Measurements from ENCODE around the gene FICD. TPM values are rescaled to one million over a fixed set of nuclear protein-coding genes. Genes with fewer than 3 reads are reported as not detected.

Gene FICD
- total RNA-seq, 1 donor from 2014 or later = 8.3 TPM

- intact Hi-C loops (cut with DNase I) = no loop called here
- DNase-seq = no peak
These were observed 15.1 kb downstream of the FICD start for GRCh38 chr12:108530161-108530560.

GRCh38 chr12:108531929-108532848 lies 17.1 kb downstream of the FICD start:
- Histone ChIP-seq H3K4me3 (no peak overlapping the region), H3K27ac (no peak overlapping the region), H3K4me1 (no peaks in the 10 kb centered on the region), H3K9me3 (no peaks in the 10 kb centered on the region), H3K36me3 (peaks cover 100% of the 10 kb centered on the region), H3K27me3 (ENCODE audit: low read depth) (no peaks in the 10 kb centered on the region)
- no peak for DNase-seq
- intact Hi-C loops (cut with DNase I) = no loop called here
- no peak for TF ChIP-seq CTCF (IDR thresholded peaks at IDR 0.05)
- ATAC-seq = no peak

More at GRCh38 chr12:108530161-108530560, 15.1 kb downstream of the FICD start:
- H3K36me3 ChIP-seq = peaks cover 100% of the 10 kb centered on the region
- no peak overlapping the region for H3K4me3 ChIP-seq
- no peak for TF ChIP-seq CTCF (IDR thresholded peaks at IDR 0.05)
- no peaks in the 10 kb centered on the region for H3K27me3 ChIP-seq (ENCODE audit: low read depth)
- ATAC-seq = no peak
- no peak overlapping the region for H3K27ac ChIP-seq
- H3K9me3 ChIP-seq = no peaks in the 10 kb centered on the region
- H3K4me1 ChIP-seq = no peaks in the 10 kb centered on the region

GRCh38 chr12:108538146-108538545 lies 23.1 kb downstream of the FICD start:
- intact Hi-C loops (cut with DNase I) = no loop called here
- no peak for TF ChIP-seq CTCF (IDR thresholded peaks at IDR 0.05)
- no peak for ATAC-seq
- no peaks in the 10 kb centered on the region for H3K27me3 ChIP-seq (ENCODE audit: low read depth)
- no peak overlapping the region for H3K4me3 ChIP-seq
- no peak overlapping the region for H3K27ac ChIP-seq
- H3K36me3 ChIP-seq = peaks cover 87% of the 10 kb centered on the region
- H3K9me3 ChIP-seq = no peaks in the 10 kb centered on the region
- no peak for DNase-seq
- H3K4me1 ChIP-seq = no peaks in the 10 kb centered on the region

GRCh38 chr12:108538616-108539195 lies 23.6 kb downstream of the FICD start:
- ATAC-seq (no peak), DNase-seq (no peak)
- Histone ChIP-seq H3K4me1 (no peaks in the 10 kb centered on the region), H3K9me3 (no peaks in the 10 kb centered on the region), H3K36me3 (peaks cover 87% of the 10 kb centered on the region), H3K27ac (no peak overlapping the region), H3K27me3 (ENCODE audit: low read depth) (no peaks in the 10 kb centered on the region), H3K4me3 (no peak overlapping the region)
- intact Hi-C loops (cut with DNase I) = no loop called here
- no peak for TF ChIP-seq CTCF (IDR thresholded peaks at IDR 0.05)

GRCh38 chr12:108542320-108542719 lies 27.2 kb downstream of the FICD start:
- no peak overlapping the region for H3K4me3 ChIP-seq
- H3K36me3 ChIP-seq = peaks cover 86% of the 10 kb centered on the region
- H3K27ac ChIP-seq = no peak overlapping the region
- no peak for TF ChIP-seq CTCF (IDR thresholded peaks at IDR 0.05)
- no peaks in the 10 kb centered on the region for H3K4me1 ChIP-seq
- no peaks in the 10 kb centered on the region for H3K9me3 ChIP-seq
- no peaks in the 10 kb centered on the region for H3K27me3 ChIP-seq (ENCODE audit: low read depth)
- ATAC-seq = no peak
- no peak for DNase-seq
- intact Hi-C loops (cut with DNase I) = no loop called here
